Stimulated activated CD8-positive, alpha-beta memory T cell treated with anti-CD3 and anti-CD28 coated beads, Interleukin-2, amount 100 ng/mL, for 1 hour (primary cell): ENCODE data around the gene CARD14.

Experiments
- DNase-seq, 2 donors: peaks; one replicate each; pipeline ENCODE4 v3.0.0-alpha.2; 2020; ENCODE audit warnings: low read depth in 2 of 2

Gene CARD14

GRCh38 chr17:80169784-80170500 is at the start of gene CARD14:
CARD14 (plus strand) TSS chr17:80170030; CDS start chr17:80181439, 11,409 bp downstream.
- no peak for DNase-seq

- DNase-seq = no peak
Measured at GRCh38 chr17:80122026-80122575, 47.7 kb upstream of the CARD14 start.

GRCh38 chr17:80122926-80123505 is 46.8 kb upstream of the CARD14 start:
- DNase-seq = no peak

GRCh38 chr17:80123791-80124190 is 46.0 kb upstream of the CARD14 start:
- no peak for DNase-seq

- no peak for DNase-seq
Measured at GRCh38 chr17:80124351-80124981, 45.4 kb upstream of the CARD14 start.

- no peak for DNase-seq
Measured at GRCh38 chr17:80125656-80126448, 44.0 kb upstream of the CARD14 start.

GRCh38 chr17:80126449-80126715 is 43.4 kb upstream of the CARD14 start:
- DNase-seq = no peak

- no peak for DNase-seq
Measured at GRCh38 chr17:80129006-80129565, 40.7 kb upstream of the CARD14 start.

- DNase-seq = no peak
Measured at GRCh38 chr17:80130992-80131391, 38.8 kb upstream of the CARD14 start.

GRCh38 chr17:80132906-80133625 is 36.8 kb upstream of the CARD14 start:
- DNase-seq = no peak

- DNase-seq = no peak
Measured at GRCh38 chr17:80133626-80133970, 36.2 kb upstream of the CARD14 start.

- DNase-seq = no peak
Measured at GRCh38 chr17:80137131-80137530, 32.7 kb upstream of the CARD14 start.

- DNase-seq = no peak
Measured at GRCh38 chr17:80138856-80139426, 30.9 kb upstream of the CARD14 start.

- DNase-seq = no peak
Measured at GRCh38 chr17:80141463-80142165, 28.2 kb upstream of the CARD14 start.

- no peak for DNase-seq
Measured at GRCh38 chr17:80142929-80143328, 26.9 kb upstream of the CARD14 start.

GRCh38 chr17:80145076-80146075 is 24.5 kb upstream of the CARD14 start:
- no peak for DNase-seq

GRCh38 chr17:80146121-80147034 is 23.5 kb upstream of the CARD14 start:
- DNase-seq = no peak
